ENCODE measurements around the gene MRPL37.
"Not testable (repeated sequence)": the region's sequence is repeated elsewhere in the genome, so short reads cannot be mapped to it uniquely, and the experiment has no call there.

The MRPL37 gene

DNA sequence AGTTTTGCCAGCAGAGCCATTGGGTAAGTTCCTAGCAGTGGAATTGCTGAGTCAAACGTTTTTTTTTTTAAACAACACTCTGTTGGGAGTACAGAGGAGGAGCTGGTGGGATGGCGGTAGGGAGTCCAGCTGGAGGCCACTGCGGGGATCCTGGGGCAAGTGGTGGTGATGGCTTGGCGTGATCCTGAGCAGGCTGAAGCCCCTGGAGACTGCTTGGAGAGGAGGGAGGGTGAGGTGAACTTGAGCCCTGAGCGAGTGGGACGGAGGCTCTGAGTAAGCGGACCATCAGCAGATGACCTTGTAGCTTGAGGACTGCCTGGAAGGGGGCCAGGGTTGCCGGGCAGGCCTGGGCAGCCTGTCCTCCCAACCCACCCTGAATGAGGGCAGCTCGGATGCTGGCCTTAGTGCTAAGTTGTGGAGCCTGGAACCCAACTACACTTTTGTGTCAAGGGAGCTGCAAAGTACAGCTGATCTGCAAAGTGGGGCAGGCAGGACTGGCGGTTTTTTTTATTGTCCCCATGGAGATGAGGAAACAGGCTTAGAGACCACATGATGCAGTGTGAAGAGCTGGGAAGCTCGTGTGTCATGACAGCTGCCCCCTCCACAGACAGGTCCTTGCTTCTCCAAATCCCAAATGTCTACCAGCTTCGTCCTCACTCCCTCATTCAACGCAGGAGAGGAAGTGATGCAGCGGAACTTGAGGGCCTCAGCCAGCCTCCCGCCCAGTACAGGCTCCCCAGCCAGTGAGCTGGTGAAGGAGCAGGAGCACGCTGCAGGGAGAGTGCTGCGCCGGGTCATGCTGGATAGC is 20.2 kb downstream of the MRPL37 start:
- peak; percentile 46 for DNase-seq (ENCODE audit: low spot score)

GRCh38 chr1:54221113-54221834 is 21.3 kb downstream of the MRPL37 start:
- DNase-seq (ENCODE audit: low spot score): no peak

- DNase-seq (ENCODE audit: low spot score): no peak
Measured at GRCh38 chr1:54221867-54222484, 22.0 kb downstream of the MRPL37 start.

DNA sequence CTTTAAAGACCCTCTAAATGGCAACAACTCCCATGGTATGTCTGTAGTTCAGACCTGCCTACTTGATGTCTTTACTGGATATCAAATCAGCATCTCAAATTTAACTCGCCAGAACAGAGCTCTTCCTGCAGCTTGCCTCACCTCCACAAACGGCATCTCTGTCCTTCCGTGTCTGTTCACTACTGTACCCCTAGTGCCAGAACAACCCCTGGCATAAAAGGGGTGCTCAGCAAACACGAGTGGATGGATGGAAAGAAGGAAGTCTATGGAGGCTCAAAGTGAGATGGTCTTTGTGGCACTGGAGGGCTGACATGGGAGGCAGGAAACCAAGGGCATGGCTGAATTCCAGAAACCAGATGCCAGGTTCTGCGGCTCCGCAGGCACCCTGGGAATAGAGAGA is 22.7 kb downstream of the MRPL37 start:
- no peak for DNase-seq (ENCODE audit: low spot score)

DNA sequence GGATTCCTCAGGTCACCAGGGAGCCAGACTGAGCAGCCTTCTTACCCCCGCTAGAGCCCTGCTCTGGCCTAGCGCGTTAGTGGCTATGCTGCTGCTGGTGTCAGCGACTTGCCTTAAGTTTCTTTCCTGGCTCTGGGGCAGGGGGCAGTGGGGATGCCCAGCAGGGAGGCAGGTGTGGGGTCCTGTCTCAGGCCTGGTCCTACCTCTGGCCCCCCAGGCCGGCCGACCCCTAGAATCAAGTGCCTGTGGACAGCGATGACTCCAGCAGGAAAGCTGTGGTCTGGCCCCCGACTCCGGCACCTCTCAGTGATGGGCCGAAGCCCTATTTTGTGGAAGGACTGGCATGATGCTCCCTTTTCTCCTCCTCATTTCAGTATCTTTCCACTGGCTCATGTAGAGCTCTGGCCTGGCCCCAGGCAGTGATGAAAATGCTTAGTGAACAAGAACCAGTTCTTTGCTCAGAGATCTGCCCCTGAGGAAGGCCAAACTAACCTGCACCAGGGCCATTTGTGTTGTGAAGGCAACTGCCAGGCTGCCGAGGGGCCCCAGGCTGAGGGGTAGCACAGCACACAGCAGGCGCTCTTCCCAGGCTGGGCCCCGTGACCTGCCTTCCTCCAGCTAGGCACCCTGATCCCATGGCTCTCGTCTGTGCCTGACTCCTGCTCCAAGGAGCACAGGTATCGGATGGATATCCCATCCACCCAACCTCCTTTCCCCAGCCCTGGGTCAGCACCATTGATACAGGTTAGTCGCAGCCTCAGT is 23.7 kb downstream of the MRPL37 start:
- no peak for DNase-seq (ENCODE audit: low spot score)

DNA sequence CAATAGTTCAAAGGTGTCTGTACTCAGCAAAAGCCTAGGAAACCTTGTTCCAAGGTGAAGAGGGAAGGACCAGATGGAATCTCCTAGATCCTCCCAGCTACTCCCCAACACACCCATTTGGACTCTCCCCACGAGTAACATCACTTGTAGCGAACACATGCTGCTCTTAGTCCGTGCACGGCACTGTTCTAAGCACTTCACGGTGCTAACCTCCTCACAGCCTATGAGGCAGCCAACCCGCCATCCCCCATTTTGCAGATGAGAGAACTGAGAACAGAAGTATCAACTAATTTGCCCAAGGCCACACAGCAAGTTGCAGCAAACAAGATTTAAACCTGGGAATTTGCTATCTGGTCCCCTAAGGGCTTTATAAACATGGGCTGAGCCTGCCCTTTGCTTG is 24.3 kb downstream of the MRPL37 start:
- no peak for DNase-seq (ENCODE audit: low spot score)

DNA sequence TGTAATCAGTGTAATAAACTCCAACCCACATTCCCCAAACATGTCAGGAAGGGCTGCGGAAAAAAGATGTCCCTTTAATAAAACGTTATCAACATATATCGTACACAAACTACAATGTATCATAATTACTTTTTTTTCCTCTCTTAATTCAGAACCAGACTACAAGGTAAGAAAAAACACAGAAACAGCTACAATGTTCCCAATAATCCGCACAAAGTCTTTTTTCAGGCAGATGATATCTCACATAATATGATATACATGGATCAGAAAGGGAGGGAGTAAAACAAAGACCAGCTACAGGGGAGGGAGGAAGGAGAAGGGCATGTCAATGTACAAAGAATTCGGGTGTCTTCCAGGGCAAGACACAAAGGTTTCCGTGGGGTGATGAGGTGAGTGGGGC is 25.4 kb downstream of the MRPL37 start:
- no peak for DNase-seq (ENCODE audit: low spot score)

- DNase-seq (ENCODE audit: low spot score): no peak
Measured at GRCh38 chr1:54225986-54226559, 26.1 kb downstream of the MRPL37 start.

DNA sequence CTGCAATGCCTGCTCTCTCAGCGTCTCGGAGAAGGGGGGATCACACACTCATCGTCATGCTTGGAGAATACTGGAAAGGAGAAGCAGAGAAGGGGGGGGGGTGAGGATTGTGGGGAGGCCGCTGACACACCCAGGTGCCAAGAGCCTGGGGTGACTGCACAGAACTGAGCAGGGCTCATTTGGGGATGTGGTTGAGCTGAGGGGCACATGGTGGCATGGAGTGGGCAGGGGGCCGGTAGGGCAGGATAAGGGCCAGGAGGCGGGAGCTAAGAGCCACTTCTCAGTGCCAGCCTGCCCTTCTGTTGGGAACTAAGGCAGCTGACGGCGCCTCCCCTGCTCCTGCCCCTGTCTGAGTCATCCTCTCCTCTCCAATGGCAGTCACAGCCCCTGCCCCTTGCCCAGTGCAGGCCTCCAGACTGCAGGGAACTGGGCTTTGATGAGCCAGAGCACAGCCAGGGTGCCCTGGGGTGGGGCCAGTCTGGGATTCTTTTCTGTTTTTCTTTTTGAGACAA is 27.2 kb downstream of the MRPL37 start:
- no peak for DNase-seq (ENCODE audit: low spot score)

GRCh38 chr1:54227891-54228310 is 27.9 kb downstream of the MRPL37 start:
- DNase-seq (ENCODE audit: low spot score): peak; percentile 82

DNA sequence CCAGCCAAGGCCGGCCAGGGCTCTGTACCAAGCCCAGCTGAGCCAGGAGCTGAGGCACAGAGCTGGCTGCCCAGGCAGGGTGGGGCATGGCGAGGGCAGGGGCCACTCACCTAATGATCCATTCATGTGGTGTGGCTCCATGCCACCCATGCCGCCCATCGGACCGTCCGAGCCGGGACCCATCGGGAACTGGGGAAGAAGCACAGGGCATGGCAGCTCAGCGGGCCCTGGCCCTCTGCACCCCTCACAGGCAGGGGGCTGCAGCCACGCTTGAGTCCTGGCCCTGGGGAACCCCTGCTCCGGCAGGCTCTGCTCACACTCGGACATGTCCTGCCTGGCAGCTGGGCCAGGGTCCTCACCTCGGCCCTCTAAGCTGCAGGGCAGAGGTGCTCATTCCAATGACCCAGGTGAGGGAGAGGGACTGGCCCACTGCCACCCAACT is 28.7 kb downstream of the MRPL37 start:
- no peak for DNase-seq (ENCODE audit: low spot score)

- no peak for DNase-seq (ENCODE audit: low spot score)
Measured at GRCh38 chr1:54229281-54229891, 29.4 kb downstream of the MRPL37 start.

GRCh38 chr1:54230507-54231339 is 30.8 kb downstream of the MRPL37 start:
- DNase-seq (ENCODE audit: low spot score): no peak

GRCh38 chr1:54233196-54233595 is 33.2 kb downstream of the MRPL37 start:
- DNase-seq (ENCODE audit: low spot score): not testable (repeated sequence)

GRCh38 chr1:54234284-54234683 is 34.3 kb downstream of the MRPL37 start:
- DNase-seq (ENCODE audit: low spot score): no peak

GRCh38 chr1:54237586-54237985 is 37.6 kb downstream of the MRPL37 start:
- DNase-seq (ENCODE audit: low spot score): no peak

DNA sequence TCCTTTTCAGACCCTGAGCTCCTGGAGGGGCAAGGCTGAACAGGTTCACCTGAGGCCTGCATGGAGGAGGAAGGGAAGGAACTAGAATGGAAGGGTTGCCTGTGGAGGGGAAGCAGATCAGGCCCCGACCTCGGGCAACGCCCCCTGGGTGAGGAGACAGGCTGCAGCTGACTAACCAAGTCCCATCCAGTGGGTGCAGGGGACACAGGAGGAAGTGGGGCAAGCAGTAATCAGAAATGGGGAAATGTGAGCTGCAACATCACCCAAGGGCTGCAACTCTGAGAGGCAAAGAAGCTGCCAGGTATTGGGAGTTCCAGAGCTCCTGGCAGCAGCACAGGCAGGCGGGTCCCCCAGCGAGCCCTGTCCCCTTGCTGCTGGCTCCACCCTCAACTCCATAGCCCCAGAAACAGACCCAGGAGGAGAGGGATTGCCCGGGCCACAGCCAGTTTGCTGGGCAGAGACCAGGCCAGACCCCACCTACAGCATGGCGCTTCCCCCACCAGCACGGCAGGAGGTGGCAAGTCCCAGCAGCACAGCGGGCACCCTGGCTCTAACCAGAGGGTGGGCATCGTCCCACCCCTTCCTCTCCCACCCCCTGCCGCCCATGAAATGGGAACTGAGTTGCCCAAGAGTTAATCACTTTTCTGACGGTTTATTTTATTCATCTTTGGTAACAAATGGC is 38.5 kb downstream of the MRPL37 start:
- no peak for DNase-seq (ENCODE audit: low spot score)

DNA sequence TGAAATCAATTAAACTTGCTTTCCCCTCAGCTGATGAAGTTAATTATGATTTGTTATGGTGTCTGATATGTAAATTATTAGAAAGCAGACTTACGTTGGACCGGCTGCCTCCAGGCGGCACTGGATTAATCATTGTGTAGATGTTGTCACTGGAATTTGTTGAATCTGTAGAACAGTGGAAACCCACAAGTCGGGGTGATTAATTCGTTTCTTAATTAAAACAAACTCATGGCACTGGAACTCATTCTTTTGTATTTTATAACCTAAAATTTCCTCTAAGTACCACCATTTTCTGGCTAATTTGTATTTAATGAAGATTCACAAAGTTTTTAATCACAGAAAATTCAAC is 39.0 kb downstream of the MRPL37 start:
- no peak for DNase-seq (ENCODE audit: low spot score)

- peak; percentile 47 for DNase-seq (ENCODE audit: low spot score)
Measured at GRCh38 chr1:54239631-54240031, 39.7 kb downstream of the MRPL37 start.
